GM21367 (cell line): Measurements from ENCODE around the gene RCSD1.
A peak's percentile ranks its signal among the peaks of the same experiment; 100 is the strongest.

Source experiments
- ATAC-seq: cut with Tn5 transposase; IDR thresholded peaks from one replicate; pipeline ENCODE4 v1.9.1; 2021; ENCODE audit not compliant: unreplicated experiment

RCSD1 gene

DNA sequence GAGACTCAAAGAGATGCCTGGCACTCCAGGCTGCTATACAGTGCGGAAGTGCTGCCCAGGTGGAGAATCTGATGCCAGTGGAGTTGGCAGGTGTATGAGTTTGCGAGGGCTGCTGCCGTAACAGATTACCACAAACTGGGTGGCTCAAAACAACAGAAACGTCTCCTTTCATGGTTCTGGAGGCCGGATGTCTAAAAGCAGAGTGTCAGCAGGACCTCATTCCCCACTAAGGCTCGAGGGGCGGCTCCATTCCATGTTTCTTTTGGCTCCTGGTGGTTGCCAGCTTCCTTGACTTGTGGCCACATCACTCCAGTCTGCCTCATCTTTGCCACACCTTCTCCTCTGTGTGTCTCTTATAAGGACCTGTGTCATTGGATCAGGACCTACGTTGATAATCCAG lies 10.0 kb downstream of the RCSD1 start:
- ATAC-seq: no peak

DNA sequence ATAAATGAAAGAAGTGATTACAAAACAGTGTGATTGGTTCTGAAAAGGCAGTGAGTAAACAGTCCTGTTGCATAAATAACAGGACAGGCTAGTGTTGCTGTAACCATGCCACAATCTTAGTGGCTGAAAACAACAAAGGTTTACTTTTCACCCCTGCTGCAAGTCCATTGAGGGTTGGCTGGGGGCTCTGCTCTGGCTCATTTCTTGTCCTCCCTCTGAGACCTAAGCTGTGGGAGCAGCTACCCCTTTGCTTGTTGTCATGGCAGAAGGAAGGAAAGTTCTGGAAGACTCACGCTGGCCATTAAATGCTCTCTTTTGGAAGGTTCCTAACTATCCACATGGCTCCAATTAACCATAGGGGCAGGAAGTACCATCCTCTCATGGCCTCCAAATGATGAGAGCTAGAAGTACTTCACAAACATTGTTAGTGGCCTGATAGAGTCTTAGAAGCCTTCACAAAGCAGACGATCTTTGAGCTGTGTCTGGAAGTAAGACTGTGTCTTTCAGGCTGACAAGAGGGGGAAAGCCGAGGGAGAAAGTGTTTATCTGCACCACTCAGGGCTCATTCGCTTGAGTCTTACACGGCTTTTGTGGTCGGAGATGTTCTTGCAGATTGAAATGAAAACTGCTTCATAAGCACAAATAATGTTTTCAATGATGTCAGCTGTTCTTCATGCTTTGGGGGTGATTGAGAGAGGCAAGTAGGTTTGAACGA lies 11.9 kb downstream of the RCSD1 start:
- ATAC-seq: no peak

DNA sequence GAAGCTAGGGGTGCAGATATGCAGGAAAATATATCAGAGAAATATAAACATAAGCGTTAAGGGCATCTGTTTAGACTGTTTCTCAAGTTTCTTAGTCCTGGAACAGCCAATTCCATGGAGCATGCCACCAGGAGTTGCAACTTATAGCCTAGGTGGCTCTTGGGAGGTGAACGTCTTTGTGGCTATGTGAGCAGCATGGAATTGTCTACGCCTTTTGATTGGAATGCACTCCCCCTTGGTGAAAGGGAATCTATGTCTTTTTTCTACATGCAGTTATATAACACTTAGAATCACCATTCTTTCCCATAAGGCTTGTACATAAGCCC lies 12.4 kb downstream of the RCSD1 start:
- no peak for ATAC-seq

DNA sequence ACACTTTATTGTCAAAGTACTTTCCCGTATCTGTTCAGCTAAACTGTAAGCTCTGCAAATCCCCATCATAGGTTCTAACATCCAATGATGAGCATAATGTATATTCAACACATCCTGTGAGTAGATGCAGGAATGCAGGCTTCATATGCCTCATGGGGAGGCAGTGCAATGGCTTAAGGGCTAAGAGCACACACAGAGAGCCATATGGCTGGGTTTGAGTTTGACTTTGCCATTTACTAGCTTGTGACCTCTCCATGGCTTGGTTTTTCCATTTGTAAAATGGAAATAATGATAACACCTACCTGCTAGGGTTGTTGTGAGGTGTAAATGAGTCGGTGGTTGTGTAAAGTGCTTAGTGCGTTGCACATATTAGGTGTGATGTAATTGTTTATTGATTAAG lies 13.4 kb downstream of the RCSD1 start:
- ATAC-seq: no peak

DNA sequence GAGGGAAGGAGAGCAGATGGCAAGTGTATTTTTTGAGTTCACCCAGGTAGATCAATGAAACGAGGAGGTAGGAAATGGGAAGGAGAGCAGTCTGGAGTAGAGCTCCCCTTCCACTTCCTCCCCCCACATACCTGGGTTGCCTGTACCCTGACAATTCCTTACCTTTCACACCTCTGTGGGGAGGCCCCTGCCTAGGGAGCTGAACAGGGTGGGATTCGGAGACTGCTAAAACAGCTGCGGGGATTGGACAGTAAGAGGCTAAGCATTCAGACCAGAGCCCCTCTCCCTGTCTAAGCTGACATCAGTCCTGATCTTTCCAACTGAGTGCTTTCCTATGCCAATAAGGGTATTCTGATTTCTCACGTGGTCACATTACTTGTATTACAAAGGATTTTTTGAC lies 14.5 kb downstream of the RCSD1 start:
- no peak for ATAC-seq

DNA sequence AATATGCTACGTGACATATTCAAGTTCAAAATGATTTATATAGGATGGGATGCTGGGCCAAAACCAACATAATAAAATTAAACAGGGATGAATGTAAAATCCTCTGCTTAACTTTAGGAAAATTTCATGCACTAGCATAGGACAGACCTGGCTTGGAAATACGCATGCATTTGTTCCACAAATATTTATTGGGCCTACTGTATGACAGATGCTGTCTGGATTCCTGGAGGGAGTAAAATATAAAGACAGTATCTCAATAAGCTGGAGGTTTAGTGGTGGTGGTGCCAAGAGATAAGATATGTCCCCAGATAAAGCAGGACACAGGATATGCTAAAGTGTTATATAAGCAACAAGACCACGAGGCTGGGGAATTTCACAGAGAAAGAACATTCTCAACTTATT lies 15.1 kb downstream of the RCSD1 start:
- no peak for ATAC-seq

DNA sequence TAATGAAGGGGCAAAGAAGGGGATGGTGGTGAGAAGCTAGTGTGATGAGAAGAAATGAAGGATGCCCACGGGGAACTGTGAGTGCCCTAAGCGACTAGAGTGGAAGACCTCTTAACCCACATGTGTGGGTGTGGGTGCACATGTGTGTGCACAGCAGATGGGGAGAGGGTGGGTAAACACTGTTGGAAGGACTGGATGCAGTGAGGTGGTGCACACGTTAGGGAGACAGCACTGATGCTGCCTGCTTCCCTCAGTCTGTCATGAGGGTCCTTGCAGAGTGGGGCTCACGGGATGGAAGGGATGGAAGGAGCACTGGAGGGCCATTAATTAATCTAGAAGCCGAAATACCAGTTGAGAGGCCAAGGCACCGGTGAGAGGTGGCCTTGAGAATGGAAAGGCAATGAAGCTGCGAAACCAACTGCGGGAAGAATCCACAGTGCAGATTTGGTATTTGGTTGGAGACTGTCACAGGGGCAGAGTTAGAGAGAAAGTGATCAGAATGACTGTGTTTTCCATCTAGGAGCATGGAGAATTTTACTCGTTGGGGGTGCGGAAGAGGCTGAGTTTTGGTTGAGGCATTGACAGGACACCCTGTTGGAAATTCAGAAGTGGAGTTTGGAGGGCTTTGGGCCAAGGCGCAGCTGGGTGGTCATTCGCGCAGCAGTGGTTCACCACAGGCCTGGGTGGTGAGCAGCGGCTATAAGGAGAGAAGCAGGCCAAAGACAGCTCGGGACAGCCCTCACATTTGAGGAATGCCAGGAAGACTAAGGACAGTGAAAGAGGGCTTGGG lies 15.8 kb downstream of the RCSD1 start:
- ATAC-seq: no peak

DNA sequence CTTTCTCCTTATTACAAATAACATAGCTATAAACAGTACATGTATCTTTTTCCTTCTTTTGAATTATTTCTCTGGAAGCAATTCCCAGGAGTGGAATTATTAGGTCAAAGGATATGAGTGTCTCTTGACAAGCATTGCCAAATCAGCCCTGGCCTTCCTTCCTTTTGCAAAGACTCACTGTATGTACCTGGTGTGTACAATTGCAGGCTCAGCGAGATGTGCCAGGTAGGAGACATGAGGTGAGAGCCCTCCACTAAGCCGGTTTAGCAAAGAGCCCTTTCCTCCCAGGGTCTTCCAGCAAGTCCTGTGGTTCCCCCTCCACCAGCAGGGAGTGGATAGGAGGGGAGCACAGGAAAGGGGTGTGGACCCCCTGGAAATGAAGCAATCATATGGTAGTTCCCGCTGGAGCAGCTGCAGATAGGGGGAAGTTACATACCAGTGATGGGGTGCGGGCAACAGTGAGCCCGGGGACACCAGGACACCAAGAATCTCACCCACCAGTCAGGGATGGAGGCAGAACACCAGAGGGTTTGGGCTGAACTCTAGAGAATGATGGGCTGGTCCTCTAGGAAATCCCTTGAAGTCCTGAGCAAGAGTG lies 18.3 kb downstream of the RCSD1 start:
- no peak for ATAC-seq

DNA sequence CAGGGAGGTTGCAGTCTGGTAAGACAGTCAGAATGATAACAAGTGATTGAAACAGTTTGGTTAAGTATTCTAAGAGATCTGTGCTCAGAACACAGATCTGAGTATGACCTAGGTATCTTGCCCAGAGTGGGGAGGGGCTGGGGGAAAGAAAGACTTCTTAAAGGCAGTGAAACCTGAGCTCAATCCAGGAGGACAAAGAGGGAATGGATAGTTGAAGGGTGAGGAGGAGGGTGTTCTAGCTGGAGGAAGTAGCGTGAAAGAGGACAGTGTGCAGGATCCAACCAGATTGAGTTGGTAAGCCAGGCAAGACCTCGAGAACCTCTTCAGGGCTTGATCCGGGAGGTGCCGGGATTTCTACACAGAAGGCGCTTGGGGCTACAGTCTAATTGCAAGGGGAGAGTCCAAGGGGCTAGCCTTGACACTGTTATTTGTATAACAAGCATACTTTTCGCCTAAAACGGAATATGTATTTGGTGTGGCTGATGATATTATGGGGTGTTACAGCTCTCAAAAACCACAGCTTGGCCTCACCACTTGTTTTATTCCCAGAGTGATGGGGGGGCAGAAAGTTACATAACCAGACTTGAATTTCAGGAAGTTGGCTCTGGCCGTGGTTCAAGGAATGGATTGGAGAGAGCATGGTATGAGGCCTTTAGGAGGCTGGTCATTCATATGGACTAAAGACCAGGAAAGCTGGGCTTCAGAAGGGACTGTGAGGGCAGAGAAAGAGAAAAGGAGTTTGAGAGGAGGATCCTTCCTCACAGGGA lies 19.1 kb downstream of the RCSD1 start:
- no peak for ATAC-seq

DNA sequence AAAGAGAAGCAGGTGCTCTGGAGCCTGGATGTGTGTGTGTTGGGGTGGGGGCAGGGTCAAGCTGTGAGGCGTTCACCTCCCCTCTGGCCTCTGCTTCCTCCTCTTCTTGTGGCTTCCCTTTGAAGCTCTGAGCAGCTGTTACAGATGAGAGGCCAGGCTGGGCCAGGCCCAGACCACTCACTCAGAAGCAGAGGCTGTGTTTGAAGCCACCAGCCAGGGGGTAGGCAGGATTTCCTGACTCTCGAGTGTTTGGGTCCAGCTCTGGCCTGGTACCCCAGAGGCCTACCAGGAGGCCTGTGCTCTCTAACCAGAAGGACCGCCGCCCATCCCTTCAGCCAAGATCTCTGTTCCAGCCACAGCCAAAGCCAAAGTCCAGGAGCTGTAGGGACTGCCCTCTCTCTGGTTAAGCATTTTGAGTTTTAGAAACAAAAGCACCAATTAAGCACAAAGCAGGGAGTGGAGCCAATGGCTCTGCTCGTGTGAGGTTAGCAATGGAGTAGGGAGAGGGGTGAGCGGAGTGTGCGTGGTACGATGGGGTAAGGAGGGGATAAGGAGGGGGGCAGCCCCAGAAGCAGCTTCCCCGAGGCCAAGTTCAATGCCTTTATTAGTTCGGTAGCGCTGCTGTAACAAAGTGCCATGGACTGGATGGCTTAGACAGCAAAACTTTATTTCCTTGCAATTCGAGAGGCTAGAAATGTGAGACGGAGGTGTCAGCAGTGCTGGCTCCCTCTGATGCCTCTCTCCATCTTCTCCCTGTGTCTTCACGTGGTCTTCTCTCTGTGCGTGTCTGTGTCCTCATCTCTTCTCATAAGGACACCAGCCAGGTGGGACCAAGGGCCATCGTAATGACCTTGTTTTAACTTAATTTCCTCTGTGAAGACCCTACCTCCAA lies 20.5 kb downstream of the RCSD1 start:
- ATAC-seq: peak; percentile 71

DNA sequence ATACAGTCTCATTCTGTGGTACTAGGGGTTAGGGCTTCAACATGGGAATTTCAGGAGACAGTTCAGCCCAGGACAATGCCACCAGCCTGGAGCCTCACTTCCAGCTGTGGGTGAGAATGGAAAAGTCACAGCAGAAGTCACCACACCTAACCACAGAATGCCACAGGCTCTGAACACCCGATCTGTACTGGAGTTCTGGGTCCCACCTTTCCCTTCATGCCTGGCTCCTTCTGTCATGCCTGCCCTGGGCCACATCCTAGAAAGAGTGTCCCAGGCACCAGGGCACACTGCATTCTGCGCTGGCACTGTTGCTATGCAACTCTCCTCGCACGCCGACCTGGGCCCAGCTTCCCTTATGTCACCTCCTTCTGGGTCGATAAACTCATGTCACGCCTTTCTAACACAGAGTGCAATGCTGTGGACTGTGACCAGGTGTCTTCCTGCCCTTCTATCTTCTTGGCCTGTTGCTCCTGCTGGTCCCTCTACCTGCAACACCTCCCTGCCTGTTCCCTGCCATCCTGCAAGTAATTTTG lies 21.2 kb downstream of the RCSD1 start:
- no peak for ATAC-seq

DNA sequence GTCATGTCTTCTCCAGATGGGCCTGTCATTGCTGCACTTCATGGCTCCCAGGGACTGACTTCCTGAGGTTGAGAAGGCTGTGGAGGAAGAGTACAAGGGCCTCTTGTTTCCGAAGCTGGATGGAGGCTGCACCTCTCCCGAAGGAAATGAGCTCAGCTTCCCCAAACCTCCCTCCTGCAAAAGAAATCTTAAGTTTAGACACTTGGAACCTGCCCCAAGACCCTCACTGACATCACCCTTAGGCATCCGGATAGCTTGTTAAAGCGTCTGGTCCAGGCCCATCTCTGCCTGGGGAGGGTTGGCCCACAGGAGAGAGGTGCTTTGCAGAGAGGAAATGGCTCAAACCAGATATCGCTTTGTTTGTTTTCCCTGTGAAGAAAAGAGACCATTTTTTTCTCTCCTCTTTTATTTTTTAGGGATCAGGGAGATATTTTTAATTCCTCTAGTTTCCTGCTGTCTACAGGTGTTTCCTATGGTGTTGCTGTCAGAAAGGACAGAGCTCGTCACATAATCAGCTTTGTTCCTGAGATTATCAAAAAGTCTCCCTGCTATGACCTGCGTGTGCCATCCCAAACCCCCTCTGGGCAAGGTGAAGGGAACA lies 25.0 kb downstream of the RCSD1 start:
- ATAC-seq: no peak

DNA sequence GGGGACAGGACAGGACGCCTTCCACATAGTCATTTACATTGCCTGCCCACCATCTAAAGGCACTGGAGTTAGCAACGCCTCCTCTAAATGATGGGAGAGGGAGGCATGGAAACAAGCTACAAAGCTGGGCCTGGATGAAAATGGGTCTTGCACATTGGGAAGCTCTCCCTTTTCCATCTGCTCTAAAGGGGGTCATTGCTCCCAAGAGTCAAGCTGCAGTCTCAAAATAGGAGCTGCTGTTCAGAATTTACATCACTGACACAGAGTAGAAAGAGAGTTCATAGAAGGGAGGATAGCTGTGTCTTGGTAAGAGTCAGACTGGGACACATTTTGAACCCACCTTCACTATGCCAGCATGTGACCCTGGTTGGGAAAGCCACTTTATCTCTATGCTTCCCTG lies 26.6 kb downstream of the RCSD1 start:
- ATAC-seq: no peak

DNA sequence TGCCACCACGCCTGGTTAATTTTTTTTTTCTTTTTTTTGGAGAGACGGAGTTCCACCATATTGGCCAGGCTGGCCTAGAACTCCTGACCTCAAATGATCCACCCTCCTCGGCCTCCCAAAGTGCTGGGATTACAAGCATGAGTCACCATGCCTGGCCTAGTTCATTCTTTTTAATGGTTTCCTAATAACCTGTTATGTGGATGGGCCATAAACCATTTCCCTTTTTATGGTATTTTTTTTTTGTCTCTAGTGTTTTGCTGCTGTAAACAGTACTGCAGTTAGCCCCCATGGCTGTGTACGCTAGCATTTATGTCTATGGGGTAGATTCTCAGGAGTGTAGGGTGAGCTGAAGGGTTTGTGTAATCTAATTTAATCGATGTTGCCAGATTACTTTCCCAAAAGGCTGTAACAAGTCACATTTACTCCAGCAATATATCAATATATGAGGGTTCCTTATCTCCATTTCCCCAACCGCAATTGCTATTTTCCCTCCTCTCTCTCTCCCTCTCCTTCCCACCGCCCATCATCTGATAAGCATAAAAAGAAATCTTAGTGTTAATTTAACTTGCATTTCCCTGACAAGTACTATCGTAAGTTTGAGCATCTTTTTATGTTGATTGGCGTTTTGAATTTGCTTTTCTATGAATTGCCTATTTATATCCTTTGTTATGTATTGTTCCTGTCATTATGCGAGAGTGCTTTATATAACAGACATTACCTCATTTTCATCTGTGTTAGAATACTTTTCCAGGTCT lies 28.7 kb downstream of the RCSD1 start:
- ATAC-seq: no peak

DNA sequence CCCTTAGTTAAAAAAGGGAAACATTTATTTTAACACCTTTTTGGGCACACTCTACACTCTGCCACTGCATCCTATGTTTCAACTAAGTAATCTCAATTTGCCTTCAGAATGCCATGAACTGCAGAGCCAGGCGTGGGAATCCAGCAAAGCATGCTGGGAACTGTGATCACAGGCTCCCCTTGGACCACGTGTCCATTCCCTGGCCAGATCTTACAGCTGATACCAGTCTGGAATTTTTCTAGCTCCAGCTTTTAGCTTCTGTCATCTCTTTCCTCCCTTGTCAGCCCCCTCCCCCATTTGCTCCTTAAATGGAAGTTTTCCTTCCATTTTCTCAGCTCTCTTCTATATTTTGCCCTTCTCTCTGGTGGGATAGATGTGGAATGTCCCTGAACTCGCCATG lies 29.4 kb downstream of the RCSD1 start:
- no peak for ATAC-seq

DNA sequence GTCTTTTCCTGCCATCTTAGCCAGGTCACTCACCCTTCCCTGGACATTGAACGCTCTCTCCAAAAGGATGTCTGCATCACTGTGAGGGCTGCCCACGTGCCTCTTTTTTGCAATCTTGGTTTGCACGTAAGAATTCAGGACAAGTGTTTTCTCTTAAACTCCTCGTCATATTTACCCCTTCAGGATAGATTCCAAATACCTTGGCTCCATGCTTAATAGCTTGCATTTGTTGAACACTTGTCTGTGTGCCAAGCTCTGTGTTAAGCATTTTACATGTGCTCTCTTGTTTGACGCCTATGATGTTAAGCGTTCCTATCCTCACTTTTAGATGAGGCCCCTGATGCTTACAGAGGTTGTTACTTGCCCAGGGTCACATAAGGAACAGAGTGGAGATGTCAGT lies 29.8 kb downstream of the RCSD1 start:
- ATAC-seq: no peak

DNA sequence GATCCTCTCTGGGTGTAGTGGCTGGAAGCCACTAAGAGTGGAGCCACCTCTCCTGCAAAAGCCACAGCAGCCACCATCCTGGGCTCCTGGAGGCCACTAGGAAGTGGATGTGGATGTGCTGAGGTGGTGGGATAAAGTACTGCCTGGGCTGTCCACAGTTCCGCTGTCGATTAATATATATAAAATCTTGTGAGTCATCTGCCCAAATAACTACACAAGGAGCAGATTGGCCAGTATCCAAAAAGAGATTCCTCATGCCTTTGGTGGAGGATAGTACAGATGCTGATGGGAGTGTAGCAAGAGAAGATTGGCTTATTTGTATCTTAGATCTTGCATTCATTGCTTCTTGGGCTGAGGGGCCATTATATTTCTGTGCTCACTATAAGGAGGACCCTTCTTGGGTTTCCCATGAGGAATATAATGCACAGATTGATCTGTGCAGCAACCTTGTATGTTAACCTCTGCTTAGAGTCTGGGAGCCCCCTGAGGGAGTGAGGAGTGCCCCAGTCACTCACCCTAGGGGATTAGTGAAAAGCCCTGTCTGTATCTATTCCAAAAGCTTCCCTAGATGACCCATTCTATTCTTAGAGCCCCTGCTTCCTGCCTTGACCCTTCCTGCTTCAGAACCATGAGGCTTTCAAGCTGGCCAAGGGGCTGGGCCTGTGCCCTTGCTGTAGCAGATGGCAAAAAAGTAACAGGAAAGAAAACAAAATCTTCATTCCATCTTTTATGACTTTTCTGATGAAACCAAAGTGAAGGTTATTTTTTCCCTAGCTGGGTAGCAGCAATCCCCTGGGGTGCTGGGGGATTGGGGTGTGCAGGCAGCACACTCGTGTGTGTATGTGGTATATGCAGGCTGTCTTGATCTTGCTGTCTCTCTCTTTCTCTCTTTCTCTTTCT lies 31.7 kb downstream of the RCSD1 start:
- no peak for ATAC-seq
